ENCODE data around the gene KLHL33. TPM values are rescaled to one million over a fixed set of nuclear protein-coding genes. Genes with fewer than 3 reads are reported as not detected.

The KLHL33 gene
- total RNA-seq, 1 donor from 2014 or later = 0.05 TPM

- DNase-seq (ENCODE audit: low spot score, unreplicated experiment) = no peak
- Mint-ChIP-seq H3K9me3 (ENCODE audit: low read depth) (no peaks in the 10 kb centered on the region), H3K4me1 (ENCODE audit: low read depth) (no peaks in the 10 kb centered on the region), H3K4me3 (ENCODE audit: low read depth) (no peak overlapping the region), H3K36me3 (ENCODE audit: insufficient read depth) (peaks cover 16% of the 10 kb centered on the region), H3K27me3 (no peaks in the 10 kb centered on the region), H3K27ac (no peak overlapping the region)
- TF ChIP-seq CTCF (IDR thresholded peaks at IDR 0.05; ENCODE audit: unreplicated experiment) = no peak
These were observed 48.4 kb downstream of the KLHL33 start for GRCh38 chr14:20387576-20387975.

GRCh38 chr14:20386276-20386855 is 49.6 kb downstream of the KLHL33 start:
- TF ChIP-seq CTCF (IDR thresholded peaks at IDR 0.05; ENCODE audit: unreplicated experiment) = no peak
- DNase-seq (ENCODE audit: low spot score, unreplicated experiment) = no peak
- no peak overlapping the region for H3K27ac Mint-ChIP-seq
- peaks cover 16% of the 10 kb centered on the region for H3K36me3 Mint-ChIP-seq (ENCODE audit: insufficient read depth)
- no peaks in the 10 kb centered on the region for H3K9me3 Mint-ChIP-seq (ENCODE audit: low read depth)
- no peak overlapping the region for H3K4me3 Mint-ChIP-seq (ENCODE audit: low read depth)
- no peaks in the 10 kb centered on the region for H3K27me3 Mint-ChIP-seq
- H3K4me1 Mint-ChIP-seq (ENCODE audit: low read depth) = no peaks in the 10 kb centered on the region

- peaks cover 19% of the 10 kb centered on the region for H3K36me3 Mint-ChIP-seq (ENCODE audit: insufficient read depth)
- no peak for DNase-seq (ENCODE audit: low spot score, unreplicated experiment)
These were observed 51.1 kb downstream of the KLHL33 start for GRCh38 chr14:20384886-20385285.

GRCh38 chr14:20384321-20384720 is 51.6 kb downstream of the KLHL33 start:
- Mint-ChIP-seq H3K27ac (no peak overlapping the region), H3K27me3 (no peaks in the 10 kb centered on the region), H3K4me1 (ENCODE audit: low read depth) (peaks cover 9% of the 10 kb centered on the region), H3K4me3 (ENCODE audit: low read depth) (no peak overlapping the region), H3K9me3 (ENCODE audit: low read depth) (no peaks in the 10 kb centered on the region), H3K36me3 (ENCODE audit: insufficient read depth) (peaks cover 18% of the 10 kb centered on the region)
- TF ChIP-seq CTCF (IDR thresholded peaks at IDR 0.05; ENCODE audit: unreplicated experiment) = no peak
- no peak for DNase-seq (ENCODE audit: low spot score, unreplicated experiment)

More at GRCh38 chr14:20384886-20385285, 51.1 kb downstream of the KLHL33 start:
- no peak overlapping the region for H3K4me3 Mint-ChIP-seq (ENCODE audit: low read depth)
- H3K27ac Mint-ChIP-seq = no peak overlapping the region
- no peaks in the 10 kb centered on the region for H3K27me3 Mint-ChIP-seq
- H3K4me1 Mint-ChIP-seq (ENCODE audit: low read depth) = peaks cover 3% of the 10 kb centered on the region
- no peak for TF ChIP-seq CTCF (IDR thresholded peaks at IDR 0.05; ENCODE audit: unreplicated experiment)
- no peaks in the 10 kb centered on the region for H3K9me3 Mint-ChIP-seq (ENCODE audit: low read depth)

GRCh38 chr14:20383636-20384035 is 52.3 kb downstream of the KLHL33 start:
- H3K36me3 Mint-ChIP-seq (ENCODE audit: insufficient read depth) = peaks cover 18% of the 10 kb centered on the region
- H3K4me1 Mint-ChIP-seq (ENCODE audit: low read depth) = peaks cover 12% of the 10 kb centered on the region

More at GRCh38 chr14:20383636-20384035, 52.3 kb downstream of the KLHL33 start:
- DNase-seq (ENCODE audit: low spot score, unreplicated experiment) = no peak
- no peak overlapping the region for H3K27ac Mint-ChIP-seq
- H3K9me3 Mint-ChIP-seq (ENCODE audit: low read depth) = no peaks in the 10 kb centered on the region
- no peak overlapping the region for H3K4me3 Mint-ChIP-seq (ENCODE audit: low read depth)
- no peaks in the 10 kb centered on the region for H3K27me3 Mint-ChIP-seq
- no peak for TF ChIP-seq CTCF (IDR thresholded peaks at IDR 0.05; ENCODE audit: unreplicated experiment)
